HCT116 (cell line): ENCODE results near the gene SCP2. TPM values are rescaled to one million over a fixed set of nuclear protein-coding genes. Genes with fewer than 3 reads are reported as not detected.

ENCODE experiments used
- ATAC-seq: fragments of 200-7000 bp; cut with Tn5 transposase; 2 replicates; pipeline ENCODE4 v1.9.1; 2020; ENCODE audit warnings: mild to moderate bottlenecking, moderate library complexity
- BruUV-seq: library from RNA; stranded (reverse); fragments of 400-500 nt; replicated peaks from 2 replicates; lab custom pipeline; 2021; lab: Mats Ljungman, UMichigan
- CTCF ChIA-PET: fragments of 300-600 bp; sonication (Branson Sonifier 250); formaldehyde crosslinking; loops from one replicate; lab custom pipeline; 2021; ENCODE audit warnings: antibody characterized with exemption; lab: Charles Lee
- POLR2A ChIA-PET: fragments of 300-600, 350-600 bp; sonication (Branson Sonifier 250); formaldehyde crosslinking; loops from one replicate; lab custom pipeline; 2021; ENCODE audit warnings: antibody characterized with exemption; lab: Charles Lee
- RAD21 ChIA-PET, 2 experiments: fragments of 300-600 bp; sonication (Branson Sonifier 250); formaldehyde crosslinking; loops; one replicate each; lab custom pipeline; 2023; ENCODE audit warnings: low total read pairs in 2 of 2; ENCODE audit not compliant: uncharacterized antibody in 2 of 2, unreplicated experiment in 2 of 2, low non-redundant PET in 1 of 2; lab: Charles Lee
- DNase-seq: peaks from one replicate; pipeline ENCODE4 v3.0.0-alpha.2; 2010; ENCODE audit warnings: low read depth, low spot score
- H2AFZ ChIP-seq: fragments of 200-600 bp; shearing (Covaris generic), sonication (generic); 2 replicates; pipeline ENCODE4 v1.6.1; 2017; ENCODE audit warnings: low read depth, mixed run types, mixed read lengths, antibody characterized with exemption, low read length; ENCODE audit not compliant: poor library complexity, severe bottlenecking
- H3K27ac ChIP-seq: 2 replicates; pipeline ENCODE4 v1.5.1; 2012; ENCODE audit warnings: low read depth, low read length
- H3K27me3 ChIP-seq: fragments of 200-600 bp; sonication (generic); 2 replicates; pipeline ENCODE4 v1.6.1; 2016; ENCODE audit warnings: mixed run types, low read length, mixed read lengths; ENCODE audit not compliant: insufficient read depth
- H3K36me3 ChIP-seq, 2 experiments: fragments of 200-500 bp in 1 of 2; fragments of 200-600 bp in 1 of 2; sonication (Bioruptor generic) in 1 of 2; sonication (generic) in 1 of 2; 2 replicates each; pipeline versions ENCODE4 v1.5.1 to v1.6.1; 2014 to 2016; ENCODE audit warnings: low read length in 2 of 2, inconsistent platforms in 1 of 2, mixed read lengths in 1 of 2, mixed run types in 1 of 2; ENCODE audit not compliant: insufficient read depth in 2 of 2, control insufficient read depth in 1 of 2
- H3K4me1 ChIP-seq, 2 experiments: fragments of 200-600 bp in 1 of 2; sonication (generic) in 1 of 2; 2 replicates each; pipeline versions ENCODE4 v1.5.1 to v1.6.1; 2012 to 2017; ENCODE audit warnings: low read length in 2 of 2, inconsistent platforms in 1 of 2, mild to moderate bottlenecking in 1 of 2, mixed read lengths in 1 of 2, mixed run types in 1 of 2, moderate library complexity in 1 of 2; ENCODE audit not compliant: insufficient read depth in 2 of 2, control insufficient read depth in 1 of 2
- H3K4me2 ChIP-seq: fragments of 200-600 bp; sonication (generic); 2 replicates; pipeline ENCODE4 v1.6.1; 2017; ENCODE audit warnings: mixed run types, low read length, mixed read lengths
- H3K4me3 ChIP-seq, 2 experiments: fragments of 200-600 bp in 1 of 2; sonication (generic) in 1 of 2; replicated peaks in 1 of 2; 2 replicates each; pipeline ENCODE4 v1.5.1; 2011 to 2016; ENCODE audit warnings: low read length in 2 of 2, control low read depth in 1 of 2, low read depth in 1 of 2, mild to moderate bottlenecking in 1 of 2, mixed read lengths in 1 of 2, mixed run types in 1 of 2
- H3K79me2 ChIP-seq: fragments of 200-600 bp; sonication (generic); 2 replicates; pipeline ENCODE4 v1.6.1; 2017; ENCODE audit warnings: mild to moderate bottlenecking, mixed run types, low read length, moderate library complexity, mixed read lengths; ENCODE audit not compliant: insufficient read depth
- H3K9ac ChIP-seq: fragments of 200-600 bp; sonication (generic); 2 replicates; pipeline ENCODE4 v1.6.1; 2016; ENCODE audit warnings: low read length, mixed read lengths
- H3K9me2 ChIP-seq: fragments of 200-600 bp; sonication (generic), shearing (Covaris generic); 2 replicates; pipeline ENCODE4 v1.6.1; 2017; ENCODE audit warnings: mixed run types, mild to moderate bottlenecking, moderate library complexity; ENCODE audit not compliant: insufficient read depth
- H3K9me3 ChIP-seq, 2 experiments: fragments of 200-500 bp in 1 of 2; fragments of 200-600 bp in 1 of 2; sonication (Bioruptor generic) in 1 of 2; sonication (generic) in 1 of 2; 2 replicates each; pipeline ENCODE4 v1.6.1; 2014 to 2017; ENCODE audit warnings: low read length in 2 of 2, mixed read lengths in 2 of 2, inconsistent platforms in 1 of 2, low read depth in 1 of 2, mild to moderate bottlenecking in 1 of 2, mixed run types in 1 of 2, moderate library complexity in 1 of 2; ENCODE audit not compliant: control insufficient read depth in 1 of 2, insufficient read depth in 1 of 2
- H4K20me1 ChIP-seq: fragments of 200-600 bp; sonication (generic), shearing (Covaris generic); 2 replicates; pipeline ENCODE4 v1.6.1; 2017; ENCODE audit warnings: mixed run types, mild to moderate bottlenecking, moderate library complexity; ENCODE audit not compliant: insufficient read depth
- CBX3 ChIP-seq: IDR thresholded peaks from 2 replicates; pipeline ENCODE4 v1.6.1; 2012; ENCODE audit warnings: low read depth
- CEBPB ChIP-seq: IDR thresholded peaks from 2 replicates; pipeline ENCODE4 v1.6.1; 2012; ENCODE audit warnings: low read depth
- EGR1 ChIP-seq: IDR thresholded peaks from 2 replicates; pipeline ENCODE4 v1.6.1; 2012; ENCODE audit warnings: low read depth
- EZH2phosphoT487 ChIP-seq: fragments of 200-600 bp; IDR thresholded peaks from 2 replicates; pipeline ENCODE4 v1.6.1; 2018; ENCODE audit warnings: antibody characterized with exemption, borderline replicate concordance
- FOSL1 ChIP-seq: IDR thresholded peaks from 2 replicates; pipeline ENCODE4 v1.6.1; 2012; ENCODE audit warnings: low read depth
- JUND ChIP-seq: IDR thresholded peaks from 2 replicates; pipeline ENCODE4 v1.6.1; 2012
- POLR2A ChIP-seq: IDR thresholded peaks from 2 replicates; pipeline ENCODE4 v1.7.0; 2011; ENCODE audit warnings: borderline replicate concordance; ENCODE audit not compliant: insufficient read depth, insufficient read length; ENCODE audit errors: extremely low read depth
- RAD21 ChIP-seq: IDR thresholded peaks from 2 replicates; pipeline ENCODE4 v1.6.1; 2012; ENCODE audit warnings: low read depth, mild to moderate bottlenecking
- SIN3A ChIP-seq: IDR thresholded peaks from 2 replicates; pipeline ENCODE4 v1.6.1; 2012; ENCODE audit warnings: low read depth
- SP1 ChIP-seq: IDR thresholded peaks from 2 replicates; pipeline ENCODE4 v1.6.1; 2012; ENCODE audit warnings: low read depth
- ZNF274 ChIP-seq: fragments of 200-500 bp; sonication (Bioruptor generic); IDR thresholded peaks from 2 replicates; pipeline ENCODE4 v1.6.1; 2014; ENCODE audit warnings: mild to moderate bottlenecking, low read depth, low read length, inconsistent platforms
- intact Hi-C: fragments of 100-400 bp; cut with micrococcal nuclease; formaldehyde crosslinking; loops from 2 replicates; pipeline ENCODE4 v1.10.0; 2022
- total RNA-seq: library from RNA; stranded (reverse); gene quantifications from one replicate; pipeline ENCODE4 v1.2.1, GENCODE V29; 2021; ENCODE audit not compliant: unreplicated experiment
- TF ChIP-seq, protein P1 (sequence below): IDR thresholded peaks from 2 replicates; pipeline ENCODE4 v1.6.1; 2012
- TF ChIP-seq, protein P2 (sequence below): IDR thresholded peaks from 2 replicates; pipeline ENCODE4 v1.6.1; 2012; ENCODE audit warnings: low read depth
- TF ChIP-seq, protein P3 (sequence below): IDR thresholded peaks from 2 replicates; pipeline ENCODE4 v1.6.1; 2011; ENCODE audit warnings: mild to moderate bottlenecking, low read length, moderate library complexity; ENCODE audit not compliant: insufficient replicate concordance; ENCODE audit errors: extremely low read depth

SCP2 gene
- total RNA-seq, 1 experiment from 2014 or later, result 62.0 TPM

DNA sequence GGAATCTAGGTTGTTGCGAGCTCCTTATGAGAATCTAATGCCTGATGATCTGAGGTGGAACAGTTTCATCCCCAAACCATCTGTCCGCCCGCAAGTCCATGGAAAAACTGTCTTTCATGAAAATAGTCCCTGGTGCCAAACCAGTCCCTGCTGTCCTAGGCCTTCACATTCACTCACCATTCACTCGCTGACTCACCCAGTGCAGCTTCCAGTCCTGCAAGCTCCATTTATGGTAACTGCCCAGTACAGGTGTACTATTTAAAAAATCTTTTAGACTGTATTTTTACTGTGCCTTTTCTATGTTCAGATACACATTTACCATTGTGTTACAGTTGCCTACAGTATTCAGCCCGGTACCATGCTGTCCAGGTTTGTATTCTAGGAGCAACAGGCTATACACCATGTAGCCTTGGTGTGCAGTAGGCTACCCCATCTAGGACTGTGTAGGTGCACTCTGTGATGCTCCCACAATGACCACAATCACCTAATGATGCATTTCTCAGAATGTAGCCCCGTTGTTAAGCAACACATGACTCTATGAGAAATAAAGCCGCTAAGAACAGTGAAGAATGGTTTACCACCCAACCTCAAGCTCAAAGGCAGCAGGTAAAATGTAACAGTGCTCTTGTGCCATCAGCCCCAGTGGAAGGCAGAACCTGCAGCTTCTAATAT is 7.9 kb upstream of the SCP2 start:
- H3K27me3 ChIP-seq, result no peaks in the 10 kb centered on the region
- H3K9me3 ChIP-seq, result no peaks in the 10 kb centered on the region
- no peak overlapping the region for H3K27ac ChIP-seq
- no peak overlapping the region for H3K4me3 ChIP-seq
- RAD21 ChIA-PET, result no interaction called here
- intact Hi-C loops, result no loop called here
- no peak for TF ChIP-seq CEBPB
- TF ChIP-seq EZH2phosphoT487, result no peak
- no peak for TF ChIP-seq EGR1
- no peak for TF ChIP-seq SP1
- TF ChIP-seq ZNF274, result no peak
- TF ChIP-seq JUND, result no peak
- no peaks in the 10 kb centered on the region for H3K36me3 ChIP-seq
- H3K9ac ChIP-seq, result no peak overlapping the region
- H3K79me2 ChIP-seq, result no peaks in the 10 kb centered on the region
- peaks cover 5 to 31% of the 10 kb centered on the region in 2 experiments; a peak in 3 of 4 replicates for H3K4me1 ChIP-seq
- no peaks in the 10 kb centered on the region for H3K9me2 ChIP-seq
- no peaks in the 10 kb centered on the region for H4K20me1 ChIP-seq
- no peak overlapping the region for H3K4me2 ChIP-seq
- ATAC-seq (no peak), DNase-seq (no peak)
- CTCF ChIA-PET, result no interaction called here
- H2AFZ ChIP-seq, result no peak overlapping the region
- POLR2A ChIA-PET, result interaction anchor here (0.8 kb wide), 1 partner anchor 256 kb away, joined by 3 read pairs; no protein-coding TSS in a partner anchor
- BruUV-seq, result no TSS peak

DNA sequence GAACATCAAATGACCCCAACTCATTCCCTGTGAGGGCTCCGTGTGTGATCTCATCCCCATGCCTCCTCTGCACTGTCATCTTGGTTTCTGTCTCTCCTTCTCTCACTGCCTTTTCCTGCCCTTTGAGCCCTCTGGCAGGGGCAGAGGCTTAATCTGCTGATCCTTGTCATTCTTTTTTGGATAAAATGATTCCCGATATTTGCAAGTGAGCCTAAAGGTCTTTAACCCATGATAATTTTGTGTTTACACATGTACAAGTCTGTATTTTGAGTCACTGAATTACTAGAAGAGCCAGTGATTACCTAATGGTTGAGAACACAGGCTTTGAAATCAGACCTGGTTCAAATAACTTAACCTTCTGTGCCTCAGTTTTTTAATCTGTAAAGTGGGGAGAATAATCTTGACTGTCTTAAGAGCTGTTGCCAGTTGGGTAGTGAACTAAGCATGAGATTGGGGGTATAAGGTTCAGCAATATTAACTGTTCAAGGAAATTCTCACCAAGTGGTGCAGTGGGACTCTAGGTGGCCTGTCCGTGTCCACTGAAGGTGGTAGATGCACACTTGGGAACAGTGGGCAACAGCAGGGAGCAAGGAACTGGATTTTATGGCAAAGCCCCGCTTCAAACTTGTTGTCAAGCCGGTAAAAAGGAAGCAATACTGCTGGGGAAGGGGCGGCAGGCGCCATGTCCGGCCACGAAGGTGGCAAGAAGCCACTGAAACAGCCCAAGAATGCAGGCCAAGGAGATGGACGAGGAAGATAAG is 7.2 kb upstream of the SCP2 start:
- H4K20me1 ChIP-seq, result no peaks in the 10 kb centered on the region
- H3K27me3 ChIP-seq, result no peaks in the 10 kb centered on the region
- no peak for DNase-seq
- H3K36me3 ChIP-seq, result no peaks in the 10 kb centered on the region
- H3K4me3 ChIP-seq, result no peak overlapping the region
- no peak for ATAC-seq
- H3K9ac ChIP-seq, result no peak overlapping the region
- ChIA-PET POLR2A (no interaction called here), CTCF (no interaction called here), RAD21 (no interaction called here)
- no peak overlapping the region for H3K27ac ChIP-seq
- H2AFZ ChIP-seq, result no peak overlapping the region
- no peaks in the 10 kb centered on the region for H3K9me3 ChIP-seq
- no peaks in the 10 kb centered on the region for H3K79me2 ChIP-seq
- TSS peak; percentile 44 for BruUV-seq
- no peaks in the 10 kb centered on the region for H3K9me2 ChIP-seq
- intact Hi-C loops, result loop anchor here (5.0 kb wide), 1 partner anchor 218 kb away; no protein-coding TSS in a partner anchor
- H3K4me2 ChIP-seq, result no peak overlapping the region
- peaks cover 5 to 31% of the 10 kb centered on the region in 2 experiments; a peak in 3 of 4 replicates for H3K4me1 ChIP-seq
- TF ChIP-seq FOSL1 (no peak), POLR2A (no peak), CBX3 (no peak), JUND (no peak), SIN3A (no peak), RAD21 (no peak), ZNF274 (no peak)
- TF ChIP-seq, protein P1, sequence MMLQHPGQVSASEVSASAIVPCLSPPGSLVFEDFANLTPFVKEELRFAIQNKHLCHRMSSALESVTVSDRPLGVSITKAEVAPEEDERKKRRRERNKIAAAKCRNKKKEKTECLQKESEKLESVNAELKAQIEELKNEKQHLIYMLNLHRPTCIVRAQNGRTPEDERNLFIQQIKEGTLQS, result no peak
- TF ChIP-seq, protein P2, sequence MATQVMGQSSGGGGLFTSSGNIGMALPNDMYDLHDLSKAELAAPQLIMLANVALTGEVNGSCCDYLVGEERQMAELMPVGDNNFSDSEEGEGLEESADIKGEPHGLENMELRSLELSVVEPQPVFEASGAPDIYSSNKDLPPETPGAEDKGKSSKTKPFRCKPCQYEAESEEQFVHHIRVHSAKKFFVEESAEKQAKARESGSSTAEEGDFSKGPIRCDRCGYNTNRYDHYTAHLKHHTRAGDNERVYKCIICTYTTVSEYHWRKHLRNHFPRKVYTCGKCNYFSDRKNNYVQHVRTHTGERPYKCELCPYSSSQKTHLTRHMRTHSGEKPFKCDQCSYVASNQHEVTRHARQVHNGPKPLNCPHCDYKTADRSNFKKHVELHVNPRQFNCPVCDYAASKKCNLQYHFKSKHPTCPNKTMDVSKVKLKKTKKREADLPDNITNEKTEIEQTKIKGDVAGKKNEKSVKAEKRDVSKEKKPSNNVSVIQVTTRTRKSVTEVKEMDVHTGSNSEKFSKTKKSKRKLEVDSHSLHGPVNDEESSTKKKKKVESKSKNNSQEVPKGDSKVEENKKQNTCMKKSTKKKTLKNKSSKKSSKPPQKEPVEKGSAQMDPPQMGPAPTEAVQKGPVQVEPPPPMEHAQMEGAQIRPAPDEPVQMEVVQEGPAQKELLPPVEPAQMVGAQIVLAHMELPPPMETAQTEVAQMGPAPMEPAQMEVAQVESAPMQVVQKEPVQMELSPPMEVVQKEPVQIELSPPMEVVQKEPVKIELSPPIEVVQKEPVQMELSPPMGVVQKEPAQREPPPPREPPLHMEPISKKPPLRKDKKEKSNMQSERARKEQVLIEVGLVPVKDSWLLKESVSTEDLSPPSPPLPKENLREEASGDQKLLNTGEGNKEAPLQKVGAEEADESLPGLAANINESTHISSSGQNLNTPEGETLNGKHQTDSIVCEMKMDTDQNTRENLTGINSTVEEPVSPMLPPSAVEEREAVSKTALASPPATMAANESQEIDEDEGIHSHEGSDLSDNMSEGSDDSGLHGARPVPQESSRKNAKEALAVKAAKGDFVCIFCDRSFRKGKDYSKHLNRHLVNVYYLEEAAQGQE, result no peak
- TF ChIP-seq, protein P3, sequence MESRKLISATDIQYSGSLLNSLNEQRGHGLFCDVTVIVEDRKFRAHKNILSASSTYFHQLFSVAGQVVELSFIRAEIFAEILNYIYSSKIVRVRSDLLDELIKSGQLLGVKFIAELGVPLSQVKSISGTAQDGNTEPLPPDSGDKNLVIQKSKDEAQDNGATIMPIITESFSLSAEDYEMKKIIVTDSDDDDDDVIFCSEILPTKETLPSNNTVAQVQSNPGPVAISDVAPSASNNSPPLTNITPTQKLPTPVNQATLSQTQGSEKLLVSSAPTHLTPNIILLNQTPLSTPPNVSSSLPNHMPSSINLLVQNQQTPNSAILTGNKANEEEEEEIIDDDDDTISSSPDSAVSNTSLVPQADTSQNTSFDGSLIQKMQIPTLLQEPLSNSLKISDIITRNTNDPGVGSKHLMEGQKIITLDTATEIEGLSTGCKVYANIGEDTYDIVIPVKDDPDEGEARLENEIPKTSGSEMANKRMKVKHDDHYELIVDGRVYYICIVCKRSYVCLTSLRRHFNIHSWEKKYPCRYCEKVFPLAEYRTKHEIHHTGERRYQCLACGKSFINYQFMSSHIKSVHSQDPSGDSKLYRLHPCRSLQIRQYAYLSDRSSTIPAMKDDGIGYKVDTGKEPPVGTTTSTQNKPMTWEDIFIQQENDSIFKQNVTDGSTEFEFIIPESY, result no peak
